GM12873 (cell line): ENCODE data around the gene USP40.

ENCODE experiments used
- TF ChIP-seq, protein P1 (sequence below): IDR thresholded peaks from 2 replicates; pipeline ENCODE4 v1.5.1; 2012; ENCODE audit warnings: low read depth, mild to moderate bottlenecking, moderate library complexity, low read length, control low read depth; ENCODE audit not compliant: insufficient read depth; ENCODE audit errors: missing control alignments

Gene USP40

DNA sequence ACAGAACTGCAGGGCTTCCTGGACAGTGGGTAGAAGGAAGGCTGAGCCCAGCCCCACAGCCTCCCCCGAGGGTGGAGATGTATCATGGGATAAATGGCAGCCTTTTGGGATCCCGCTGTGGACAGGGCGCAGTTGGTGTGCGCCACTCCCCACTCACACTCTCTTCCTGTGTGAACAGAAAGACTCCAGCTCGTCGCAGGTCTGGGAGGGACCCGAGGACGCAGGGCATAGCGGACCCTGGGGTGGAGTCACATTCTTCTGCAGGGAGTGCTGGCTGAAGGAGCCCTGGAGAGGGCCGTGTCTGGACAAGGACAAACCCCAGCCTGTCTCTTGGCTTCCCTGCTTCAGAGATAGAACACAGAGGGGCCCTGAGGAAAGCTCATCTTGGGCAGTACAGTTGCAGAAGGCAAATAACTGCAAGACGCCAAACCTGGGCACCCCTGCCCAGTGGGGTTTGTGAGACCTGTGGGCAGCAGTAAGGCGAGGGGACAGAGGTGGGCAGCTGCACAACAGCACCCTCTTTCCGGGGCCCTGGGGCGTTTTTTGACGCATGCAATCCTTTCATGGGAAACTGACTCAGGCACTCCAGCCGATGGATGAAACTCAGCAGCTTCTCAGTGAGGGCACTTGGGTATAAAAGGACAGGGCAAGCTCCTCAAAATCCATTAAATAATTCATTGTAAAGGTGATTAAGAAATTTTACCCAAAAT lies 101.9 kb downstream of the USP40 start:
- TF ChIP-seq, protein P1, sequence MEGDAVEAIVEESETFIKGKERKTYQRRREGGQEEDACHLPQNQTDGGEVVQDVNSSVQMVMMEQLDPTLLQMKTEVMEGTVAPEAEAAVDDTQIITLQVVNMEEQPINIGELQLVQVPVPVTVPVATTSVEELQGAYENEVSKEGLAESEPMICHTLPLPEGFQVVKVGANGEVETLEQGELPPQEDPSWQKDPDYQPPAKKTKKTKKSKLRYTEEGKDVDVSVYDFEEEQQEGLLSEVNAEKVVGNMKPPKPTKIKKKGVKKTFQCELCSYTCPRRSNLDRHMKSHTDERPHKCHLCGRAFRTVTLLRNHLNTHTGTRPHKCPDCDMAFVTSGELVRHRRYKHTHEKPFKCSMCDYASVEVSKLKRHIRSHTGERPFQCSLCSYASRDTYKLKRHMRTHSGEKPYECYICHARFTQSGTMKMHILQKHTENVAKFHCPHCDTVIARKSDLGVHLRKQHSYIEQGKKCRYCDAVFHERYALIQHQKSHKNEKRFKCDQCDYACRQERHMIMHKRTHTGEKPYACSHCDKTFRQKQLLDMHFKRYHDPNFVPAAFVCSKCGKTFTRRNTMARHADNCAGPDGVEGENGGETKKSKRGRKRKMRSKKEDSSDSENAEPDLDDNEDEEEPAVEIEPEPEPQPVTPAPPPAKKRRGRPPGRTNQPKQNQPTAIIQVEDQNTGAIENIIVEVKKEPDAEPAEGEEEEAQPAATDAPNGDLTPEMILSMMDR: no peak

DNA sequence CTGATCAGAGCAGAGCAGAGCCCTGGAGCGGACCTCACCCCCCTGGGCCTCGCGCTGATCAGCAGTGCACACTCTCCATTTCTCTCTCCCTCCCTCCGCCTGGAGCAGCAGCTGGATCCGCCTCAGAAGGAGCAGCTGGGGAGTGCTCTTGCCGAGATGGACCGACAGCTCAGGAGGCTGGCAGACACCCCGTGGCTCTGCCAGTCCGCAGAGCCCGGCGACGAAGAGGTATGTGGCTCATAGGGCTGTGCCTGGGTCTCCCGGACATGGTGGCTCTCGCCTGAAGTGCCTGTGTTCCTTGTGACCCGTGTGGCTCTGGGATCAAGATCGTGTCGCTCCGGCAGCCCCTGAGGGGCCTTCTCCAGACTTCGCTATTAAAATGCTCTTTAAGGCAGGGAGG lies 102.5 kb downstream of the USP40 start:
- TF ChIP-seq, protein P1: no peak

DNA sequence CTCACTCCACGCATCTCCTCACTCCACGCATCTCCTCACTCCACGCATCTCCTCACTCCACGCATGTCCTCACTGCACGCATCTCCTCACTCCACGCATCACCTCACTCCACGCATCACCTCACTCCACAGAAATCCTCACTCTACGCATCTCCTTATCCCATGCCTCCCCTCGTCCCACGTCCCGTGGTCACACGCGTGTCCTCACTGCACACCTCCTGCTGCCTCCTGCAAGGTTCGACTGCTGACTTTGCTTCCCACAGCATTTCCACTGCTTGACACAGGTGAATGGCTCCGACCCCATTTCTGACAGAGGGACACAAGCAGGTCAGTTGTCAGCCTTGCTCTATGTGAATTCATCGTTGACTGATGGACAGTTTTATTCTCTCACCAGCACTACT lies 103.0 kb downstream of the USP40 start:
- TF ChIP-seq, protein P1: no peak

DNA sequence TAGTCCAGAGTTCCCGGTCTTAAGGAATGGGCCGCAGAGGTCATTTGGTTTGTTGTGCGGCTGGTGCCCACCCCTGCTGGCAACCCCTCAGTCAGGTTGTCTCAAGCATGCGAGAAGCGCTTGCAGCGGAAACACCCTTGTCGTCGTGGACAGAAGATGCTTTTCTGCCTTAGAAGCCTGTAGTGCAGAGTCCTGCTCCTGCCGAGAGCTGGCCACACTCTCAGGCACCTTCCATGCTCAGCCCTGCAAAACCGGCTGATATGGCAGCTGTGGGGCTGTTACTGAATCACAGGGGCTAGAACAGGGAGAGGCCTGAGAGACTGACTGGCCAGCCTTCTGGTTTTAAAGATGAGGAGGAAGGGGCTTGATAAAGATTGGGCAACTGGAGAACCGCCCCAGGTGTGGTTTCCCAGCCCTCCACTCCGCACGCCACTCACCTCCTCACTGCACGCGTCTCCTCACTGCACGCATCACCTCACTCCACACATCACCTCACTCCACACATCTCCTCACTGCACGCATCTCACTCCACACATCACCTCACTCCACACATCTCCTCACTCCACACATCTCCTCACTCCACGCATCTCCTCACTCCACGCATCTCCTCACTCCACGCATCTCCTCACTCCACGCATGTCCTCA lies 103.6 kb downstream of the USP40 start:
- TF ChIP-seq, protein P1: no peak

DNA sequence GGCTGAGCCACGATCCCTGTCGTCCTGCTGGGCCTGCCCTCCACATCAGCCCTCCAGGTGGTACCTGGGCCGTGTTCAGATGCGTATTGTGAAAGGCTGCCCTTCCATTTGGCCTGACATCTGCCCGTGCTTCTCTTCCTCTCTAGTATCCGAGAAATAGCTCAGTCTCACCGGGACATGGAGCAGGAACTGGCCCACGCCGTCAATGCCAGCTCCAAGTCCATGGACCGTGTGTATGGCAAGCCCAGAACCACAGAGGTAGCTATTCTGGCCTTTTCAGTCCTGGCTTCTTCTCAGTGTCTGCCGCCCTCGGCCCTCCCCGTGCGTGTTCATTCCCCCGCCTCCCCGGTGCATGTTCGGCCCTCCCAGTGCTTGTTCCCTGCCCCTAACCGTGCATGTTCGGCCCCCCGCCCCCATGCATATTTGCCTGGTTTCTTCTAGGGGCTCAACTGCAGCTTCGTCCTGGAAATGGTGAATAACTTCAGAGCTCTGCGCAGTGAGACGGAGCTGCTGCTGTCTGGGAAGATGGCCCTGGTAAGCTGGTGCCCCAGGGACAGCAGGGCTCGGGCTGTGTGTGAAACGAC lies 104.3 kb downstream of the USP40 start:
- TF ChIP-seq, protein P1: no peak

DNA sequence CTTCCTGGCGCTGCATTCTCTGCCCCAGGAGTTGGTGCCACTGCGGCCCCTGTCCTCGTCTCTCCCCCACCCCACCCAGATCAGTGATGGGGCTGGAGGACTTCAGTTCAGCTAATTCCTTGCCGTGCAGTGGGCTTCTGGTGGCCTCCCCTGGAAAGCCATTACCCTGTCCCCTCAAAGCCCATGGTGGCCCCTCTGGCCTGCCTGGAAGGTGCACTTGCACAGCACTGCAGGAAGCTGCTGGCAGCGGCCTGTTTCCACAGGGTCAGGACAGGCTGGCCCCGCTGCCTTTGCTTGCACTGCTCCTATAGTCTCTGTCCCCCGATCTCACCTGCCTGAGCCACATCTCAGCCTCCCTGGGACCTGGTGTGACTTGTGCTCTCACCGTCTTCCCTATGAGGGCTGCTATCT lies 105.1 kb downstream of the USP40 start:
- TF ChIP-seq, protein P1: no peak

DNA sequence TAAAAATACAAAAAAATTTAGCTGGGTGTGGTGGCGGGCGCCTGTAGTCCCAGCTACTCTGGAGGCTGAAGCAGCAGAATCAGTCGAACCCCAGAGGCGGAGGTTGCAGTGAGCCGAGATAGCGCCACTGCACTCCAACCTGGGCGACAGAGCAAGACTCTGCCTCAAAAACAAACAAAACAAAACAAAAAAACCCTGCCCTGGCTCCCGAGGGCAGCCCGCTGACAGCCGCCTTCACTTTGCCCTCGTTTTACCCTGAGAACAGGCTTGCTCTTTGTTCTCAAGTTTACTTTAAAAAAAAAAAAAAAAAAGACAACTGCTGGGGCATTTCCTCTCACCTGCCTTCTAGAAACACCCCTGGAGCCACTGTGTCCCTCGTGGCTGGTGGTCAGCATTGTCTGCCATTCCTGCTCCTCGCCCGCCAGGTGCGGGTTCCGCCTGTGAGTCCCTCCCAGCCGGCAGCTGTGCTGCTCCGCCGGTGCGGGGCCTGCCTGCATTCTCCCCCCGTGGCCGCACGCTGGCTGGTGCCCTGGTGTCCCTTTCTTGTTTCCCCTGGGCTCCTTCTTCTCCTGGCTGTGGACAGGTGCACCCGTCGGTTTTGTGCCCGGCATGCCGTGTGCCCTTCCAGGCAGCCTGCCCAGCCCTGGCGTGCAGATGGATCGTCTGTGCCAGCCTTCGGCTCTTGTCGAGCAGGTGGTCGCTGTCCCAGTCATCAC lies 105.7 kb downstream of the USP40 start:
- TF ChIP-seq, protein P1: no peak
